KMS-11 (cell line): Measurements from ENCODE around the gene PCYOX1L.

Experiments used
- H2AFZ ChIP-seq: fragments of 200-600 bp; sonication (generic); 2 replicates; pipeline ENCODE4 v1.6.1; 2016; ENCODE audit warnings: antibody characterized with exemption, mixed run types, low read depth
- H3K27ac ChIP-seq: fragments of 200-600 bp; sonication (generic); 2 replicates; pipeline ENCODE4 v1.6.1; 2016; ENCODE audit warnings: mild to moderate bottlenecking, mixed run types
- H3K27me3 ChIP-seq: fragments of 200-600 bp; sonication (generic); 2 replicates; pipeline ENCODE4 v1.6.1; 2017; ENCODE audit warnings: mild to moderate bottlenecking, low read depth, mixed run types, moderate library complexity; ENCODE audit not compliant: insufficient read depth
- H3K36me3 ChIP-seq: fragments of 200-600 bp; sonication (generic); 2 replicates; pipeline ENCODE4 v1.6.1; 2017; ENCODE audit warnings: mild to moderate bottlenecking, mixed run types; ENCODE audit not compliant: insufficient read depth
- H3K4me1 ChIP-seq: fragments of 200-600 bp; sonication (generic); 2 replicates; pipeline ENCODE4 v1.6.1; 2016; ENCODE audit warnings: mild to moderate bottlenecking, low read depth, mixed run types; ENCODE audit not compliant: poor library complexity, severe bottlenecking
- H3K4me2 ChIP-seq: fragments of 200-600 bp; sonication (generic); 2 replicates; pipeline ENCODE4 v1.7.0; 2016; ENCODE audit warnings: mild to moderate bottlenecking, mixed run types
- H3K4me3 ChIP-seq: fragments of 200-600 bp; sonication (generic); IDR thresholded peaks from 2 replicates; pipeline ENCODE4 v1.6.1; 2017; ENCODE audit warnings: low read depth, low read length, mixed read lengths; ENCODE audit not compliant: insufficient read depth
- H3K79me2 ChIP-seq: fragments of 200-600 bp; sonication (generic); 2 replicates; pipeline ENCODE4 v1.6.1; 2016; ENCODE audit warnings: low read depth, mixed run types; ENCODE audit not compliant: insufficient read depth
- H3K9ac ChIP-seq: fragments of 200-600 bp; sonication (generic); 2 replicates; pipeline ENCODE4 v1.6.1; 2016; ENCODE audit warnings: mild to moderate bottlenecking, mixed run types
- H4K20me1 ChIP-seq: fragments of 200-600 bp; sonication (generic); 2 replicates; pipeline ENCODE4 v1.6.1; 2016; ENCODE audit warnings: mild to moderate bottlenecking, mixed run types; ENCODE audit not compliant: insufficient read depth
- TF ChIP-seq, protein P1 (sequence below): fragments of 200-600 bp; sonication (generic); conservative IDR thresholded peaks from 2 replicates; pipeline ENCODE4 v1.6.1; 2017; ENCODE audit warnings: low read depth, mild to moderate bottlenecking, antibody characterized with exemption, low read length, moderate library complexity, mixed read lengths

Gene PCYOX1L

GRCh38 chr5:149372076-149372795 is 14.4 kb downstream of the PCYOX1L start:
- Histone ChIP-seq H3K36me3 (no peaks in the 10 kb centered on the region), H3K4me1 (peaks cover 5% of the 10 kb centered on the region), H2AFZ (no peak overlapping the region), H4K20me1 (no peaks in the 10 kb centered on the region), H3K27me3 (no peaks in the 10 kb centered on the region), H3K9ac (no peak overlapping the region), H3K4me3 (no peak overlapping the region), H3K79me2 (no peaks in the 10 kb centered on the region), H3K4me2 (no peak overlapping the region), H3K27ac (no peak overlapping the region)
- TF ChIP-seq, protein P1, sequence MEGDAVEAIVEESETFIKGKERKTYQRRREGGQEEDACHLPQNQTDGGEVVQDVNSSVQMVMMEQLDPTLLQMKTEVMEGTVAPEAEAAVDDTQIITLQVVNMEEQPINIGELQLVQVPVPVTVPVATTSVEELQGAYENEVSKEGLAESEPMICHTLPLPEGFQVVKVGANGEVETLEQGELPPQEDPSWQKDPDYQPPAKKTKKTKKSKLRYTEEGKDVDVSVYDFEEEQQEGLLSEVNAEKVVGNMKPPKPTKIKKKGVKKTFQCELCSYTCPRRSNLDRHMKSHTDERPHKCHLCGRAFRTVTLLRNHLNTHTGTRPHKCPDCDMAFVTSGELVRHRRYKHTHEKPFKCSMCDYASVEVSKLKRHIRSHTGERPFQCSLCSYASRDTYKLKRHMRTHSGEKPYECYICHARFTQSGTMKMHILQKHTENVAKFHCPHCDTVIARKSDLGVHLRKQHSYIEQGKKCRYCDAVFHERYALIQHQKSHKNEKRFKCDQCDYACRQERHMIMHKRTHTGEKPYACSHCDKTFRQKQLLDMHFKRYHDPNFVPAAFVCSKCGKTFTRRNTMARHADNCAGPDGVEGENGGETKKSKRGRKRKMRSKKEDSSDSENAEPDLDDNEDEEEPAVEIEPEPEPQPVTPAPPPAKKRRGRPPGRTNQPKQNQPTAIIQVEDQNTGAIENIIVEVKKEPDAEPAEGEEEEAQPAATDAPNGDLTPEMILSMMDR: no peak

GRCh38 chr5:149372932-149373331 is 15.1 kb downstream of the PCYOX1L start:
- no peaks in the 10 kb centered on the region for H3K36me3 ChIP-seq
- H2AFZ ChIP-seq: no peak overlapping the region
- H3K79me2 ChIP-seq: no peaks in the 10 kb centered on the region
- H3K4me1 ChIP-seq: no peaks in the 10 kb centered on the region
- no peak overlapping the region for H3K9ac ChIP-seq
- no peak overlapping the region for H3K27ac ChIP-seq
- H3K4me2 ChIP-seq: no peak overlapping the region
- no peaks in the 10 kb centered on the region for H3K27me3 ChIP-seq
- no peaks in the 10 kb centered on the region for H4K20me1 ChIP-seq
- H3K4me3 ChIP-seq: no peak overlapping the region
- TF ChIP-seq, protein P1: no peak

DNA sequence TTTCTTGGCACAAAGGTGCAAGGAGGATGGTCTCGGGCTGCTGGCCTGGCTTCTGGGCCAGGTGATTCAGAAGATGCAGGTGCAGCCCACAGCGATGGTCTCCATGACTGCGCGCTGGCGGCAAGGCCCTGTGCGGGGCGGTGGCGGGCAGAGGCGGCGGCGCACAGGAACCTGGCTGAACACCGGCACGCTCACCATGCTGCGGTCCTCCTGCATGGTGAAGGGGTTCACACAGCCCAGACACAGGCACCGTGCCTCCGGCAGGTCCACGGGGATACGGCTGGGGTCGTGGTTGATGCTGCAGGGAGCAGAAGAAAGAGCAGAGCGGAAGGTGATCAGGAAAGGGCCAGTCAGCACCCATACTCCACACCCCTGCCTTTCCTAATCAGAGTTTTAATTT is 16.5 kb downstream of the PCYOX1L start:
- no peaks in the 10 kb centered on the region for H3K79me2 ChIP-seq
- no peaks in the 10 kb centered on the region for H3K27me3 ChIP-seq
- no peak overlapping the region for H3K27ac ChIP-seq
- H3K4me2 ChIP-seq: no peak overlapping the region
- H3K4me3 ChIP-seq: no peak overlapping the region
- no peaks in the 10 kb centered on the region for H3K4me1 ChIP-seq
- no peaks in the 10 kb centered on the region for H3K36me3 ChIP-seq
- TF ChIP-seq, protein P1: no peak
- H2AFZ ChIP-seq: no peak overlapping the region
- H3K9ac ChIP-seq: no peak overlapping the region
- H4K20me1 ChIP-seq: no peaks in the 10 kb centered on the region

DNA sequence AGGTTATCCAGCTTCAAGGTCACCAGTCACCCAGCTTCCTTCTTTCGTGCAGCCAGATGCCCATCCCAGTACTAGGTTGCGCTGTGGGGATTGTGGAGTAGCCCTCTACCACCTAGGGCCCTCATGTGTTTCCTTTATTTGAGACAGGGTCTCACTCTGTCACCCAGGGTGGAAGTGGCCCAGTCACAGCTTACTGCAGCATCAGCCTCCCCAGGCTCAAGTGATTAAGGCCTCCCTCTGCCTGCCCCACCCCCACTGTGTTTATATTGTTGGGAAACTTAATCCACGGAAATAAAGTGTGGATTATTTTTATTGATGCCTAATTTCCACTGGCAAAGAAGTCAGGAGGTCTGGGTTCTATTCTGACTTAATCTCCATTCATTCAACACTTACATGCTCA is 17.0 kb downstream of the PCYOX1L start:
- no peak overlapping the region for H3K4me2 ChIP-seq
- H3K79me2 ChIP-seq: no peaks in the 10 kb centered on the region
- H2AFZ ChIP-seq: no peak overlapping the region
- H3K9ac ChIP-seq: no peak overlapping the region
- H3K36me3 ChIP-seq: no peaks in the 10 kb centered on the region
- TF ChIP-seq, protein P1: no peak
- no peaks in the 10 kb centered on the region for H3K4me1 ChIP-seq
- H3K27ac ChIP-seq: no peak overlapping the region
- H4K20me1 ChIP-seq: no peaks in the 10 kb centered on the region
- no peaks in the 10 kb centered on the region for H3K27me3 ChIP-seq
- no peak overlapping the region for H3K4me3 ChIP-seq
